Measurements from ENCODE around the gene OPA1. TPM values are rescaled to one million over a fixed set of nuclear protein-coding genes. Genes with fewer than 3 reads are reported as not detected.

OPA1 gene
- total and polyA plus RNA-seq, 2 of the 8 experiments (the other 6 are each of a cell fraction or from before 2014, with no cell fraction given): 20.3 to 109 TPM

DNA sequence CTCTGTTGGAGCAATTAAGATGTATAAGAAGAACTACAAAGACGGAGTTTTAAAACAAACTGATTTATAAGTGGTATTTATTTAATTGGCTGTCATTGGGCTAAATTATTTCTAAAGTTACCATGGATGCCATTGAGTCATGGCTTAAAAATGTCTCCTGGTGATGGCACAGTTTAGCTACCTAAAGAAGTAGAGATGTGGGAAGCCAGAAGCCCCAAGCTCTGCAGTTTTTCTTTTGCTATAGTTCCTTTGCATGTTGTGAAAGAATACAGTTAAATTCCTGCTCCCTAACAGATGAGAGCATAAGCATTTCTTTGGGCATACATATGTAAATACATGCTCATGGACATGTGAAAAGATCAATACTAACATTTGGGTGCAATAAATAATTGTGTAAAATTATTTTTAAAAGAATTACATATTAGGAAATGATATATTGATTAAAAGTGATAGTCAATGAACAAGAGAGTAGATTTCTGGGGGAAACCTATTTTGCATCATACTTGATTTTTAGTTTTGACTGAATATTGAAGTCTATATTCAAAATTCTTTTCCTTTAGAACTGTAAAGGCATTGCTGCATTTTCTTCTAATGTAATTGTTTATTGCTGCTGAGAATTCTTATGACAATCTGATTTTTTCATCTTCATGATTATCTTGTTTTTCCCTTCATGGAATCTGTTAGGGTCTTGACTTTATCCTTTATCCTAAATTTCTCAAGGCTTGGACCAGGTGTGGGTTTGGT, 2.1 kb downstream of the OPA1 start (continued):
- no peak for TF ChIP-seq PHF8 (conservative IDR thresholded peaks at IDR 0.05; ENCODE audit: low read depth, low read length)
- TF ChIP-seq JUND (IDR thresholded peaks at IDR 0.05; ENCODE audit: low read length): no peak
- no peak for TF ChIP-seq CBX8 (IDR thresholded peaks at IDR 0.05; ENCODE audit: borderline replicate concordance, low read depth, low read length)
- no peak for TF ChIP-seq ZNF274 (IDR thresholded peaks at IDR 0.05; ENCODE audit: borderline replicate concordance, extremely low read depth, low read length)
- TF ChIP-seq TCF12 (IDR thresholded peaks at IDR 0.05; ENCODE audit: low read depth, low read length): no peak
- TF ChIP-seq CREB1 (IDR thresholded peaks at IDR 0.05): no peak
- TF ChIP-seq RXRA (IDR thresholded peaks at IDR 0.05; ENCODE audit: insufficient read depth, low read depth, low read length): no peak

Data from H1 (cell line).